GM23338 (cell line): ENCODE results near the gene TNFAIP1. TPM values are rescaled to one million over a fixed set of nuclear protein-coding genes. Genes with fewer than 3 reads are reported as not detected.

ENCODE experiments used
- ATAC-seq: fragments of 200-7000 bp; cut with Tn5 transposase; 3 replicates; pipeline ENCODE4 v1.9.1; 2020
- DNase-seq: peaks from one replicate; pipeline ENCODE4 v3.0.0-alpha.2; 2015; ENCODE audit warnings: low spot score
- H2AFZ ChIP-seq: fragments of 200-600 bp; sonication (generic); 2 replicates; pipeline ENCODE4 v1.8.0; 2016; ENCODE audit warnings: antibody characterized with exemption, mild to moderate bottlenecking, moderate library complexity
- H3F3A ChIP-seq: fragments of 200-600 bp; sonication (generic); replicated peaks from 2 replicates; pipeline ENCODE4 v1.8.0; 2017; ENCODE audit warnings: antibody characterized with exemption, mixed run types, low read depth
- H3K27ac ChIP-seq: fragments of 200-600 bp; sonication (generic); 2 replicates; pipeline ENCODE4 v1.6.1; 2016; ENCODE audit warnings: low read depth
- H3K27me3 ChIP-seq: fragments of 200-600 bp; sonication (generic); 2 replicates; pipeline ENCODE4 v1.8.0; 2016; ENCODE audit warnings: mild to moderate bottlenecking, mixed run types, moderate library complexity; ENCODE audit not compliant: insufficient read depth
- H3K36me3 ChIP-seq: fragments of 200-600 bp; sonication (generic); 2 replicates; pipeline ENCODE4 v1.8.0; 2016; ENCODE audit warnings: mild to moderate bottlenecking; ENCODE audit not compliant: insufficient read depth
- H3K4me1 ChIP-seq: fragments of 200-600 bp; sonication (generic); 2 replicates; pipeline ENCODE4 v1.8.0; 2016; ENCODE audit warnings: mild to moderate bottlenecking, moderate library complexity; ENCODE audit not compliant: insufficient read depth
- H3K4me2 ChIP-seq: fragments of 200-600 bp; sonication (generic); 2 replicates; pipeline ENCODE4 v1.7.1; 2017; ENCODE audit warnings: mixed run types
- H3K4me3 ChIP-seq: fragments of 200-600 bp; sonication (generic); 2 replicates; pipeline ENCODE4 v1.6.1; 2016; ENCODE audit warnings: mixed run types
- H3K79me2 ChIP-seq: fragments of 200-600 bp; sonication (generic); replicated peaks from 2 replicates; pipeline ENCODE4 v1.8.0; 2017; ENCODE audit warnings: mild to moderate bottlenecking; ENCODE audit not compliant: insufficient read depth
- H3K9me2 ChIP-seq: fragments of 200-600 bp; sonication (generic); 2 replicates; pipeline ENCODE4 v1.8.0; 2017; ENCODE audit not compliant: insufficient read depth
- H4K20me1 ChIP-seq: fragments of 200-600 bp; sonication (generic); replicated peaks from 2 replicates; pipeline ENCODE4 v1.8.0; 2017; ENCODE audit warnings: mild to moderate bottlenecking; ENCODE audit not compliant: insufficient read depth
- H3K27ac Mint-ChIP-seq: 2 replicates; pipeline ENCODE4 v1.8.0; 2020; ENCODE audit warnings: inconsistent platforms, mild to moderate bottlenecking, moderate library complexity, mixed read lengths
- H3K27me3 Mint-ChIP-seq: 3 replicates; pipeline ENCODE4 v1.8.0; 2022; ENCODE audit warnings: low read depth, mild to moderate bottlenecking, moderate library complexity, mixed read lengths, inconsistent platforms; ENCODE audit not compliant: insufficient read depth, poor library complexity
- H3K36me3 Mint-ChIP-seq: 3 replicates; pipeline ENCODE4 v1.8.0; 2021; ENCODE audit warnings: low read depth, mild to moderate bottlenecking, inconsistent platforms, moderate library complexity, mixed read lengths
- H3K4me1 Mint-ChIP-seq: 3 replicates; pipeline ENCODE4 v1.8.0; 2020; ENCODE audit warnings: mild to moderate bottlenecking, inconsistent platforms, mixed read lengths
- H3K4me3 Mint-ChIP-seq: 3 replicates; pipeline ENCODE4 v1.8.0; 2021; ENCODE audit warnings: moderate library complexity, mild to moderate bottlenecking, inconsistent platforms, mixed read lengths
- H3K9me3 Mint-ChIP-seq: 3 replicates; pipeline ENCODE4 v1.8.0; 2020; ENCODE audit warnings: moderate library complexity, mild to moderate bottlenecking, inconsistent platforms, mixed read lengths
- CREB1 ChIP-seq: fragments of 250-450 bp; sonication (Bioruptor Pico); IDR thresholded peaks from 2 replicates; pipeline ENCODE4 v1.5.0; 2020; ENCODE audit warnings: low read depth, mild to moderate bottlenecking, moderate library complexity
- CTCF ChIP-seq, 2 experiments: fragments of 200-600 bp in 1 of 2; sonication (generic) in 1 of 2; conservative IDR thresholded peaks; 2 replicates each; pipeline versions ENCODE4 v1.5.1 to v1.6.1; 2016 to 2017; ENCODE audit warnings: antibody characterized with exemption in 2 of 2, low read depth in 2 of 2, mild to moderate bottlenecking in 2 of 2, moderate library complexity in 1 of 2
- ETS1 ChIP-seq: IDR thresholded peaks from 2 replicates; pipeline ENCODE4 v1.6.1; 2016; ENCODE audit warnings: antibody characterized with exemption
- EZH2 ChIP-seq: fragments of 200-600 bp; sonication (generic); IDR thresholded peaks from one replicate; pipeline ENCODE4 v1.8.0; 2017; ENCODE audit warnings: antibody characterized with exemption, mild to moderate bottlenecking, low read depth; ENCODE audit not compliant: unreplicated experiment
- EZH2phosphoT487 ChIP-seq: fragments of 200-600 bp; sonication (generic); IDR thresholded peaks from one replicate; pipeline ENCODE4 v1.8.1; 2018; ENCODE audit warnings: antibody characterized with exemption; ENCODE audit not compliant: unreplicated experiment
- JUNB ChIP-seq: IDR thresholded peaks from one replicate; pipeline ENCODE4 v1.6.1; 2016; ENCODE audit warnings: antibody characterized with exemption; ENCODE audit not compliant: unreplicated experiment
- NANOG ChIP-seq: IDR thresholded peaks from 2 replicates; pipeline ENCODE4 v1.6.1; 2016; ENCODE audit warnings: antibody characterized with exemption, borderline replicate concordance
- POLR2AphosphoS5 ChIP-seq: IDR thresholded peaks from 2 replicates; pipeline ENCODE4 v1.6.1; 2016; ENCODE audit warnings: antibody characterized with exemption, low read depth
- STAT1 ChIP-seq: IDR thresholded peaks from one replicate; pipeline ENCODE4 v1.6.1; 2016; ENCODE audit warnings: antibody characterized with exemption; ENCODE audit not compliant: unreplicated experiment
- ZNF114 ChIP-seq: fragments of 250-450 bp; sonication (Bioruptor Pico); IDR thresholded peaks from 2 replicates; pipeline ENCODE4 v1.5.0; 2020; ENCODE audit warnings: mild to moderate bottlenecking, moderate library complexity
- ZNF331 ChIP-seq: fragments of 250-450 bp; sonication (Bioruptor Pico); IDR thresholded peaks from 2 replicates; pipeline ENCODE4 v1.5.0; 2020; ENCODE audit warnings: low read depth, mild to moderate bottlenecking, moderate library complexity
- ZNF462 ChIP-seq: fragments of 250-450 bp; sonication (Bioruptor Pico); IDR thresholded peaks from 2 replicates; pipeline ENCODE4 v1.5.0; 2020; ENCODE audit warnings: mild to moderate bottlenecking, moderate library complexity
- polyA plus RNA-seq: library from polyadenylated mRNA; unstranded; fragments of >200 nt; fragmentation: Nextera tagmentation; extraction: Ambion mirVana; gene quantifications from 2 replicates; pipeline ENCODE4 v1.2.1, GENCODE V29; 2016
- total RNA-seq: library from RNA; depleted of rRNA; stranded (reverse); fragments of >200 nt; shearing (Covaris generic); gene quantifications from 2 replicates; pipeline ENCODE4 v1.2.3, GENCODE V29; 2014
- TF ChIP-seq, protein P1 (sequence below): IDR thresholded peaks from one replicate; pipeline ENCODE4 v1.6.1; 2018; ENCODE audit warnings: antibody characterized with exemption; ENCODE audit not compliant: unreplicated experiment

TNFAIP1 gene
- total and polyA plus RNA-seq, 2 experiments from 2014 or later = 6.3 to 13.1 TPM

GRCh38 chr17:28341516-28341915 is 6.0 kb downstream of the TNFAIP1 start:
- peaks cover 5% of the 10 kb centered on the region for H3K4me1 ChIP-seq
- H3F3A ChIP-seq = no peaks in the 10 kb centered on the region
- no peak overlapping the region for H2AFZ ChIP-seq
- peaks cover 8% of the 10 kb centered on the region; the same call in 1 of the 2 replicates for H4K20me1 ChIP-seq
- ATAC-seq (no peak), DNase-seq (no peak)
- no peaks in the 10 kb centered on the region for H3K27me3 ChIP-seq
- Mint-ChIP-seq H3K4me3 (no peak overlapping the region), H3K4me1 (peaks cover 18% of the 10 kb centered on the region), H3K27ac (no peak overlapping the region), H3K9me3 (no peaks in the 10 kb centered on the region), H3K36me3 (peaks cover 26% of the 10 kb centered on the region), H3K27me3 (peaks cover 5% of the 10 kb centered on the region)
- H3K36me3 ChIP-seq = peaks cover 8% of the 10 kb centered on the region
- H3K9me2 ChIP-seq = no peaks in the 10 kb centered on the region
- no peak overlapping the region for H3K4me2 ChIP-seq
- H3K79me2 ChIP-seq = peaks cover 19% of the 10 kb centered on the region
- no peak for TF ChIP-seq ZNF462 (CRISPR knock-in tag)
- TF ChIP-seq JUNB = no peak
- TF ChIP-seq NANOG = no peak
- TF ChIP-seq, protein P1, sequence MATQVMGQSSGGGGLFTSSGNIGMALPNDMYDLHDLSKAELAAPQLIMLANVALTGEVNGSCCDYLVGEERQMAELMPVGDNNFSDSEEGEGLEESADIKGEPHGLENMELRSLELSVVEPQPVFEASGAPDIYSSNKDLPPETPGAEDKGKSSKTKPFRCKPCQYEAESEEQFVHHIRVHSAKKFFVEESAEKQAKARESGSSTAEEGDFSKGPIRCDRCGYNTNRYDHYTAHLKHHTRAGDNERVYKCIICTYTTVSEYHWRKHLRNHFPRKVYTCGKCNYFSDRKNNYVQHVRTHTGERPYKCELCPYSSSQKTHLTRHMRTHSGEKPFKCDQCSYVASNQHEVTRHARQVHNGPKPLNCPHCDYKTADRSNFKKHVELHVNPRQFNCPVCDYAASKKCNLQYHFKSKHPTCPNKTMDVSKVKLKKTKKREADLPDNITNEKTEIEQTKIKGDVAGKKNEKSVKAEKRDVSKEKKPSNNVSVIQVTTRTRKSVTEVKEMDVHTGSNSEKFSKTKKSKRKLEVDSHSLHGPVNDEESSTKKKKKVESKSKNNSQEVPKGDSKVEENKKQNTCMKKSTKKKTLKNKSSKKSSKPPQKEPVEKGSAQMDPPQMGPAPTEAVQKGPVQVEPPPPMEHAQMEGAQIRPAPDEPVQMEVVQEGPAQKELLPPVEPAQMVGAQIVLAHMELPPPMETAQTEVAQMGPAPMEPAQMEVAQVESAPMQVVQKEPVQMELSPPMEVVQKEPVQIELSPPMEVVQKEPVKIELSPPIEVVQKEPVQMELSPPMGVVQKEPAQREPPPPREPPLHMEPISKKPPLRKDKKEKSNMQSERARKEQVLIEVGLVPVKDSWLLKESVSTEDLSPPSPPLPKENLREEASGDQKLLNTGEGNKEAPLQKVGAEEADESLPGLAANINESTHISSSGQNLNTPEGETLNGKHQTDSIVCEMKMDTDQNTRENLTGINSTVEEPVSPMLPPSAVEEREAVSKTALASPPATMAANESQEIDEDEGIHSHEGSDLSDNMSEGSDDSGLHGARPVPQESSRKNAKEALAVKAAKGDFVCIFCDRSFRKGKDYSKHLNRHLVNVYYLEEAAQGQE = no peak
- TF ChIP-seq ZNF331 (CRISPR knock-in tag) = no peak
- no peak for TF ChIP-seq POLR2AphosphoS5
- no peak for TF ChIP-seq ETS1
- no peak for TF ChIP-seq EZH2phosphoT487
- no peak for TF ChIP-seq CREB1 (CRISPR knock-in tag)
- TF ChIP-seq EZH2 = no peak
- TF ChIP-seq ZNF114 (CRISPR knock-in tag) = no peak
- TF ChIP-seq CTCF (conservative IDR thresholded peaks at IDR 0.05; ENCODE audit: low read depth in 2 of 2) = no peak
- no peak for TF ChIP-seq STAT1
- H3K27ac ChIP-seq = no peak overlapping the region
- H3K4me3 ChIP-seq = no peak overlapping the region
